IPS-18a (cell line): ENCODE results near the gene CSH1.

ENCODE experiments used
- H3K27ac ChIP-seq: one replicate; pipeline ENCODE4 v1.5.1; 2013; ENCODE audit warnings: low read length
- H3K27me3 ChIP-seq: one replicate; pipeline ENCODE4 v1.6.1; 2013; ENCODE audit warnings: mild to moderate bottlenecking, low read length; ENCODE audit not compliant: control insufficient read depth, insufficient read depth
- H3K36me3 ChIP-seq: one replicate; pipeline ENCODE4 v1.6.1; 2013; ENCODE audit warnings: low read depth, low read length; ENCODE audit not compliant: control insufficient read depth
- H3K4me1 ChIP-seq: one replicate; pipeline ENCODE4 v1.6.1; 2013; ENCODE audit warnings: low read depth, low read length; ENCODE audit not compliant: control insufficient read depth
- H3K4me3 ChIP-seq: one replicate; pipeline ENCODE4 v1.5.1; 2013; ENCODE audit warnings: low read length
- H3K9ac ChIP-seq: one replicate; pipeline ENCODE4 v1.6.1; 2013; ENCODE audit warnings: mild to moderate bottlenecking, low read length, moderate library complexity
- H3K9me3 ChIP-seq: one replicate; pipeline ENCODE4 v1.6.1; 2013; ENCODE audit warnings: low read depth, low read length; ENCODE audit not compliant: control insufficient read depth

CSH1 gene

GRCh38 chr17:63847525-63848249 is 48.7 kb downstream of the CSH1 start:
- no peak overlapping the region for H3K9ac ChIP-seq
- H3K27me3 ChIP-seq = peaks cover 49% of the 10 kb centered on the region

GRCh38 chr17:63845509-63845908 is 50.9 kb downstream of the CSH1 start:
- Histone ChIP-seq H3K4me1 (peaks cover 9% of the 10 kb centered on the region), H3K4me3 (no peak overlapping the region), H3K27ac (no peak overlapping the region)

More at GRCh38 chr17:63847525-63848249, 48.7 kb downstream of the CSH1 start:
- no peaks in the 10 kb centered on the region for H3K4me1 ChIP-seq
- H3K27ac ChIP-seq = no peak overlapping the region
- H3K4me3 ChIP-seq = no peak overlapping the region
- no peaks in the 10 kb centered on the region for H3K36me3 ChIP-seq
- H3K9me3 ChIP-seq = no peaks in the 10 kb centered on the region

More at GRCh38 chr17:63845509-63845908, 50.9 kb downstream of the CSH1 start:
- Histone ChIP-seq H3K36me3 (no peaks in the 10 kb centered on the region), H3K9ac (no peak overlapping the region), H3K9me3 (no peaks in the 10 kb centered on the region), H3K27me3 (peaks cover 49% of the 10 kb centered on the region)
